Activated CD4-positive, alpha-beta T cell treated with anti-CD3 and anti-CD28 coated beads, Interleukin-2, amount 50 U/mL, for 1 hour (primary cell): ENCODE results near the gene FBXL4.

Experiments used
- DNase-seq: peaks from one replicate; pipeline ENCODE4 v3.0.0-alpha.2; 2020

FBXL4 gene

GRCh38 chr6:98877250-98877649 lies 70.5 kb downstream of the FBXL4 start:
- DNase-seq, result no peak

- no peak for DNase-seq
Observed at GRCh38 chr6:98875375-98875774, 72.4 kb downstream of the FBXL4 start.

- no peak for DNase-seq
Observed at GRCh38 chr6:98871821-98872220, 75.9 kb downstream of the FBXL4 start.

- no peak for DNase-seq
Observed at GRCh38 chr6:98871057-98871456, 76.7 kb downstream of the FBXL4 start.

- DNase-seq, result no peak
Observed at GRCh38 chr6:98864497-98864896, 83.2 kb downstream of the FBXL4 start.

GRCh38 chr6:98848539-98849242 lies 99.1 kb downstream of the FBXL4 start:
- DNase-seq, result no peak

- no peak for DNase-seq
Observed at GRCh38 chr6:98847779-98848538, 99.8 kb downstream of the FBXL4 start.

GRCh38 chr6:98847416-98847778 lies 100.3 kb downstream of the FBXL4 start:
- DNase-seq, result no peak

- no peak for DNase-seq
Observed at GRCh38 chr6:98846021-98846380, 101.7 kb downstream of the FBXL4 start.

GRCh38 chr6:98845211-98846020 lies 102.3 kb downstream of the FBXL4 start:
- peak; percentile 65 for DNase-seq

- DNase-seq, result no peak
Observed at GRCh38 chr6:98844244-98845210, 103.2 kb downstream of the FBXL4 start.

- no peak for DNase-seq
Observed at GRCh38 chr6:98843271-98844243, 104.2 kb downstream of the FBXL4 start.

GRCh38 chr6:98842342-98843180 lies 105.2 kb downstream of the FBXL4 start:
- no peak for DNase-seq

GRCh38 chr6:98841621-98842341 lies 106.0 kb downstream of the FBXL4 start:
- no peak for DNase-seq

- DNase-seq, result no peak
Observed at GRCh38 chr6:98840996-98841513, 106.7 kb downstream of the FBXL4 start.

GRCh38 chr6:98840385-98840784 lies 107.4 kb downstream of the FBXL4 start:
- DNase-seq, result no peak

GRCh38 chr6:98839781-98840361 lies 107.9 kb downstream of the FBXL4 start:
- no peak for DNase-seq

- no peak for DNase-seq
Observed at GRCh38 chr6:98838975-98839374, 108.8 kb downstream of the FBXL4 start.

- no peak for DNase-seq
Observed at GRCh38 chr6:98838032-98838431, 109.7 kb downstream of the FBXL4 start.
